PFSK-1 (cell line): ENCODE data around the gene SLC9A3.

Source experiments
- POLR2AphosphoS5 ChIP-seq: IDR thresholded peaks from 2 replicates; pipeline ENCODE4 v1.6.1; 2012; ENCODE audit warnings: low read depth, mild to moderate bottlenecking, control low read depth, low read length, moderate library complexity
- SIN3A ChIP-seq: IDR thresholded peaks from 2 replicates; pipeline ENCODE4 v1.6.1; 2012; ENCODE audit warnings: mild to moderate bottlenecking, low read length, moderate library complexity, borderline replicate concordance; ENCODE audit not compliant: insufficient read depth
- TAF1 ChIP-seq: IDR thresholded peaks from 2 replicates; pipeline ENCODE4 v1.6.1; 2012; ENCODE audit warnings: low read length, control low read depth, borderline replicate concordance; ENCODE audit not compliant: insufficient read depth
- TF ChIP-seq, protein P1 (sequence below), 2 experiments: IDR thresholded peaks; 2 replicates each; pipeline versions ENCODE4 v1.6.1 to v1.8.0; 2011 to 2012; ENCODE audit warnings: low read depth in 2 of 2, low read length in 2 of 2, control low read depth in 1 of 2, inconsistent platforms in 1 of 2, mild to moderate bottlenecking in 1 of 2, moderate library complexity in 1 of 2; ENCODE audit not compliant: insufficient read depth in 1 of 2

DNA sequence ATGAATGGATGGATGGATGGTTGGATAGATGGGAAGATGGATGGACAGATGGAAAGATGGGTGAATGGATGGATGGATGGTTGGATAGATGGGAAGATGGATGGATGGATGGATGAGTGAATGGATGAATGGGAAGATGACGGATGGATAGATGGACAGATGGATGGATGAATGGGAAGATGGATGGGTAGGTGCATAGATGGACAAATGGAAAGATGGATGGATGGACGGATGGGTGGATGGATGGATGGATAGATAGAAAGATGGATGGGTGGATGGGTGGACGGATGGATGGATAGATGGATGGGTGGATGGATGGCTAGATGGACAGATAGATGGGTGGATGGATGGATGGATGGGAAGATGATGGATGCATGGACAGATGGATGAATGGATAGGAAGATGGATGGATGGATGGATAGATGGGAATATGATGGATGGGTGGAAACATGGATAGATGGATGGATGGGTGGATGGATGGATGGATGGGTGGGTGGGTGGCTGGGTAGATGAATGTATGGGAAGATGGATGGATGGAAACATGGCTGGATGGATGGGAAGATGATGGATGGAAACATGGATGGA lies 97.8 kb downstream of the SLC9A3 start:
- no peak for TF ChIP-seq POLR2AphosphoS5
- TF ChIP-seq TAF1: no peak
- TF ChIP-seq, protein P1, sequence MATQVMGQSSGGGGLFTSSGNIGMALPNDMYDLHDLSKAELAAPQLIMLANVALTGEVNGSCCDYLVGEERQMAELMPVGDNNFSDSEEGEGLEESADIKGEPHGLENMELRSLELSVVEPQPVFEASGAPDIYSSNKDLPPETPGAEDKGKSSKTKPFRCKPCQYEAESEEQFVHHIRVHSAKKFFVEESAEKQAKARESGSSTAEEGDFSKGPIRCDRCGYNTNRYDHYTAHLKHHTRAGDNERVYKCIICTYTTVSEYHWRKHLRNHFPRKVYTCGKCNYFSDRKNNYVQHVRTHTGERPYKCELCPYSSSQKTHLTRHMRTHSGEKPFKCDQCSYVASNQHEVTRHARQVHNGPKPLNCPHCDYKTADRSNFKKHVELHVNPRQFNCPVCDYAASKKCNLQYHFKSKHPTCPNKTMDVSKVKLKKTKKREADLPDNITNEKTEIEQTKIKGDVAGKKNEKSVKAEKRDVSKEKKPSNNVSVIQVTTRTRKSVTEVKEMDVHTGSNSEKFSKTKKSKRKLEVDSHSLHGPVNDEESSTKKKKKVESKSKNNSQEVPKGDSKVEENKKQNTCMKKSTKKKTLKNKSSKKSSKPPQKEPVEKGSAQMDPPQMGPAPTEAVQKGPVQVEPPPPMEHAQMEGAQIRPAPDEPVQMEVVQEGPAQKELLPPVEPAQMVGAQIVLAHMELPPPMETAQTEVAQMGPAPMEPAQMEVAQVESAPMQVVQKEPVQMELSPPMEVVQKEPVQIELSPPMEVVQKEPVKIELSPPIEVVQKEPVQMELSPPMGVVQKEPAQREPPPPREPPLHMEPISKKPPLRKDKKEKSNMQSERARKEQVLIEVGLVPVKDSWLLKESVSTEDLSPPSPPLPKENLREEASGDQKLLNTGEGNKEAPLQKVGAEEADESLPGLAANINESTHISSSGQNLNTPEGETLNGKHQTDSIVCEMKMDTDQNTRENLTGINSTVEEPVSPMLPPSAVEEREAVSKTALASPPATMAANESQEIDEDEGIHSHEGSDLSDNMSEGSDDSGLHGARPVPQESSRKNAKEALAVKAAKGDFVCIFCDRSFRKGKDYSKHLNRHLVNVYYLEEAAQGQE (IDR thresholded peaks at IDR 0.05; ENCODE audit: insufficient read depth in 1 of 2, low read depth in 2 of 2, low read length in 2 of 2): no peak
- no peak for TF ChIP-seq SIN3A
